Measurements from ENCODE around the gene SLC25A4. TPM values are rescaled to one million over a fixed set of nuclear protein-coding genes. Genes with fewer than 3 reads are reported as not detected.

The SLC25A4 gene
- total and polyA plus RNA-seq, 2 of the 13 experiments (the other 11 are each of a cell fraction or from before 2014, with no cell fraction given), result 30.3 to 42.1 TPM

DNA sequence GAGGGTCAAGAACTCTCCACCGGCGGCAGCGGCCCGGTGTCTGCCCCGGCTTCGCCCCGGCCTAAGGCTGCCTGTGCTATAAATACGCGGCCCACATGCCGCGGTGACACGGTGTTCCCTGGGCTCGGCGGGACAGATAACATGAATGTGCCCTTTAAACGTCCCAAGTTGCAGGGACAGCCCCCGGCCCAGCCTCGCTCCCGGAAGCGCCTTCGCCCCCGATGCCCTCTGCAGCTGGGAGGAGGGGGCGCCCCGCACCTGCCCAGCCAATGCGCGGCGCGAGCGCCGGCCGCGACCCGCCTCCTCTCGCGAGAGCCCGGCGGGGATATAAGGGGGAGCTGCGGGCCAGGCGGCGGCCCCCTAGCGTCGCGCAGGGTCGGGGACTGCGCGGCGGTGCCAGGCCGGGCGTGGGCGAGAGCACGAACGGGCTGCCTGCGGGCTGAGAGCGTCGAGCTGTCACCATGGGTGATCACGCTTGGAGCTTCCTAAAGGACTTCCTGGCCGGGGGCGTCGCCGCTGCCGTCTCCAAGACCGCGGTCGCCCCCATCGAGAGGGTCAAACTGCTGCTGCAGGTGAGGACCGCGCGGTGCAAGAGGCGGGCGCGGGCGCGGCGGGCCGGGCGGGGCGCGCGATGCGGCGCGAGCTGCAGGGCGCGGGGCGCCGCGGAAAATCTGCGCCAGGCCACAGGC, at the start of gene SLC25A4 (continued):
- TF ChIP-seq ZFAT (CRISPR knock-in tag; conservative IDR thresholded peaks at IDR 0.05) (0 out of 2 replicates have a peak, but pooled peaks have one; percentile 68), ZNF605 (CRISPR knock-in tag; IDR thresholded peaks at IDR 0.05) (peak; percentile 87), ZNF761 (CRISPR knock-in tag; conservative IDR thresholded peaks at IDR 0.05) (no peak; the same call in 1 of the 2 replicates), STAG1 (CRISPR knock-in tag; IDR thresholded peaks at IDR 0.05) (0 out of 2 replicates have a peak, but pooled peaks have one; percentile 26), ZNF446 (CRISPR knock-in tag; IDR thresholded peaks at IDR 0.05) (peak; percentile 27; the same call in 1 of the 2 replicates), ESRRA (CRISPR knock-in tag; IDR thresholded peaks at IDR 0.05; ENCODE audit: low read depth) (peak; percentile 90), ZNF660 (CRISPR knock-in tag; IDR thresholded peaks at IDR 0.05; ENCODE audit: borderline replicate concordance, low read depth) (no peak), ZNF34 (CRISPR knock-in tag; IDR thresholded peaks at IDR 0.05; ENCODE audit: borderline replicate concordance) (no peak), YY1 (IDR thresholded peaks at IDR 0.05; ENCODE audit: insufficient read depth, insufficient replicate concordance, low read depth, low read length) (peak; percentile 78), MAFG (CRISPR knock-in tag; IDR thresholded peaks at IDR 0.05) (no peak), ZNF550 (CRISPR knock-in tag; IDR thresholded peaks at IDR 0.05; ENCODE audit: borderline replicate concordance) (no peak), HNRNPL (IDR thresholded peaks at IDR 0.05; ENCODE audit: low read depth, low read length) (peak; percentile 89), ZFP41 (CRISPR knock-in tag; IDR thresholded peaks at IDR 0.05; ENCODE audit: borderline replicate concordance) (0 out of 2 replicates have a peak, but pooled peaks have one; percentile 79), ZSCAN22 (CRISPR knock-in tag; IDR thresholded peaks at IDR 0.05) (no peak), NR2F6 (IDR thresholded peaks at IDR 0.05) (no peak), NR2F6 (CRISPR knock-in tag; IDR thresholded peaks at IDR 0.05) (peak; percentile 65)
- TF ChIP-seq, protein P1, sequence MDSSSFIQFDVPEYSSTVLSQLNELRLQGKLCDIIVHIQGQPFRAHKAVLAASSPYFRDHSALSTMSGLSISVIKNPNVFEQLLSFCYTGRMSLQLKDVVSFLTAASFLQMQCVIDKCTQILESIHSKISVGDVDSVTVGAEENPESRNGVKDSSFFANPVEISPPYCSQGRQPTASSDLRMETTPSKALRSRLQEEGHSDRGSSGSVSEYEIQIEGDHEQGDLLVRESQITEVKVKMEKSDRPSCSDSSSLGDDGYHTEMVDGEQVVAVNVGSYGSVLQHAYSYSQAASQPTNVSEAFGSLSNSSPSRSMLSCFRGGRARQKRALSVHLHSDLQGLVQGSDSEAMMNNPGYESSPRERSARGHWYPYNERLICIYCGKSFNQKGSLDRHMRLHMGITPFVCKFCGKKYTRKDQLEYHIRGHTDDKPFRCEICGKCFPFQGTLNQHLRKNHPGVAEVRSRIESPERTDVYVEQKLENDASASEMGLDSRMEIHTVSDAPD (CRISPR knock-in tag; IDR thresholded peaks at IDR 0.05), result peak; percentile 68
- TF ChIP-seq, protein P2, sequence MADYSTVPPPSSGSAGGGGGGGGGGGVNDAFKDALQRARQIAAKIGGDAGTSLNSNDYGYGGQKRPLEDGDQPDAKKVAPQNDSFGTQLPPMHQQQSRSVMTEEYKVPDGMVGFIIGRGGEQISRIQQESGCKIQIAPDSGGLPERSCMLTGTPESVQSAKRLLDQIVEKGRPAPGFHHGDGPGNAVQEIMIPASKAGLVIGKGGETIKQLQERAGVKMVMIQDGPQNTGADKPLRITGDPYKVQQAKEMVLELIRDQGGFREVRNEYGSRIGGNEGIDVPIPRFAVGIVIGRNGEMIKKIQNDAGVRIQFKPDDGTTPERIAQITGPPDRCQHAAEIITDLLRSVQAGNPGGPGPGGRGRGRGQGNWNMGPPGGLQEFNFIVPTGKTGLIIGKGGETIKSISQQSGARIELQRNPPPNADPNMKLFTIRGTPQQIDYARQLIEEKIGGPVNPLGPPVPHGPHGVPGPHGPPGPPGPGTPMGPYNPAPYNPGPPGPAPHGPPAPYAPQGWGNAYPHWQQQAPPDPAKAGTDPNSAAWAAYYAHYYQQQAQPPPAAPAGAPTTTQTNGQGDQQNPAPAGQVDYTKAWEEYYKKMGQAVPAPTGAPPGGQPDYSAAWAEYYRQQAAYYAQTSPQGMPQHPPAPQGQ (CRISPR knock-in tag; IDR thresholded peaks at IDR 0.05; ENCODE audit: borderline replicate concordance), result no peak
- TF ChIP-seq, protein P3, sequence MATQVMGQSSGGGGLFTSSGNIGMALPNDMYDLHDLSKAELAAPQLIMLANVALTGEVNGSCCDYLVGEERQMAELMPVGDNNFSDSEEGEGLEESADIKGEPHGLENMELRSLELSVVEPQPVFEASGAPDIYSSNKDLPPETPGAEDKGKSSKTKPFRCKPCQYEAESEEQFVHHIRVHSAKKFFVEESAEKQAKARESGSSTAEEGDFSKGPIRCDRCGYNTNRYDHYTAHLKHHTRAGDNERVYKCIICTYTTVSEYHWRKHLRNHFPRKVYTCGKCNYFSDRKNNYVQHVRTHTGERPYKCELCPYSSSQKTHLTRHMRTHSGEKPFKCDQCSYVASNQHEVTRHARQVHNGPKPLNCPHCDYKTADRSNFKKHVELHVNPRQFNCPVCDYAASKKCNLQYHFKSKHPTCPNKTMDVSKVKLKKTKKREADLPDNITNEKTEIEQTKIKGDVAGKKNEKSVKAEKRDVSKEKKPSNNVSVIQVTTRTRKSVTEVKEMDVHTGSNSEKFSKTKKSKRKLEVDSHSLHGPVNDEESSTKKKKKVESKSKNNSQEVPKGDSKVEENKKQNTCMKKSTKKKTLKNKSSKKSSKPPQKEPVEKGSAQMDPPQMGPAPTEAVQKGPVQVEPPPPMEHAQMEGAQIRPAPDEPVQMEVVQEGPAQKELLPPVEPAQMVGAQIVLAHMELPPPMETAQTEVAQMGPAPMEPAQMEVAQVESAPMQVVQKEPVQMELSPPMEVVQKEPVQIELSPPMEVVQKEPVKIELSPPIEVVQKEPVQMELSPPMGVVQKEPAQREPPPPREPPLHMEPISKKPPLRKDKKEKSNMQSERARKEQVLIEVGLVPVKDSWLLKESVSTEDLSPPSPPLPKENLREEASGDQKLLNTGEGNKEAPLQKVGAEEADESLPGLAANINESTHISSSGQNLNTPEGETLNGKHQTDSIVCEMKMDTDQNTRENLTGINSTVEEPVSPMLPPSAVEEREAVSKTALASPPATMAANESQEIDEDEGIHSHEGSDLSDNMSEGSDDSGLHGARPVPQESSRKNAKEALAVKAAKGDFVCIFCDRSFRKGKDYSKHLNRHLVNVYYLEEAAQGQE (IDR thresholded peaks at IDR 0.05; ENCODE audit: borderline replicate concordance in 1 of 2, low read depth in 1 of 2, low read length in 2 of 2), result peak in 1 of 2 experiments; percentile 23; a peak in 2 of 4 replicates
- TF ChIP-seq, protein P4, sequence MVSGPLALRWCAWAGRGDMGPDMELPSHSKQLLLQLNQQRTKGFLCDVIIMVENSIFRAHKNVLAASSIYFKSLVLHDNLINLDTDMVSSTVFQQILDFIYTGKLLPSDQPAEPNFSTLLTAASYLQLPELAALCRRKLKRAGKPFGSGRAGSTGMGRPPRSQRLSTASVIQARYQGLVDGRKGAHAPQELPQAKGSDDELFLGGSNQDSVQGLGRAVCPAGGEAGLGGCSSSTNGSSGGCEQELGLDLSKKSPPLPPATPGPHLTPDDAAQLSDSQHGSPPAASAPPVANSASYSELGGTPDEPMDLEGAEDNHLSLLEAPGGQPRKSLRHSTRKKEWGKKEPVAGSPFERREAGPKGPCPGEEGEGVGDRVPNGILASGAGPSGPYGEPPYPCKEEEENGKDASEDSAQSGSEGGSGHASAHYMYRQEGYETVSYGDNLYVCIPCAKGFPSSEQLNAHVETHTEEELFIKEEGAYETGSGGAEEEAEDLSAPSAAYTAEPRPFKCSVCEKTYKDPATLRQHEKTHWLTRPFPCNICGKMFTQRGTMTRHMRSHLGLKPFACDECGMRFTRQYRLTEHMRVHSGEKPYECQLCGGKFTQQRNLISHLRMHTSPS (CRISPR knock-in tag; IDR thresholded peaks at IDR 0.05; ENCODE audit: low read depth), result peak; percentile 80; the same call in 1 of the 2 replicates
